Measurements from ENCODE around the gene FBLN2. TPM values are rescaled to one million over a fixed set of nuclear protein-coding genes. Genes with fewer than 3 reads are reported as not detected.

The FBLN2 gene
- polyA plus RNA-seq, 1 of the 3 experiments (the other 2 are of a cell fraction) = 5.2 TPM

- WGBS (ENCODE audit: low lambda C conversion rate) = 13% methylated on average over 25 of the region's 25 CpGs
These were observed 108.9 kb downstream of the FBLN2 start for GRCh38 chr3:13657660-13658435.

GRCh38 chr3:13658681-13659080 lies 109.8 kb downstream of the FBLN2 start:
- H4K20me1 ChIP-seq (ENCODE audit: insufficient read depth) = no peaks in the 10 kb centered on the region
- no peaks in the 10 kb centered on the region for H3K79me2 ChIP-seq (ENCODE audit: insufficient read depth)
- WGBS (ENCODE audit: low lambda C conversion rate) = 59% methylated on average over 8 of the region's 8 CpGs
- CTCF ChIA-PET = interaction anchor here (0.5 to 24.4 kb wide), 49 partner anchors 8 to 566 kb away, joined by 3 to 979 read pairs (median 5); partner anchors contain the start of gene WNT7A
- H3K9me2 ChIP-seq = no peaks in the 10 kb centered on the region
- no peak overlapping the region for H3K4me2 ChIP-seq
- H3K27me3 ChIP-seq (ENCODE audit: insufficient read depth) = no peaks in the 10 kb centered on the region
- peaks cover 0 to 9% of the 10 kb centered on the region in 2 experiments; a peak in 1 of 4 replicates for H3K4me1 ChIP-seq (ENCODE audit: control insufficient read depth in 1 of 2, insufficient read depth in 2 of 2, low read depth in 1 of 2, low read length in 1 of 2)
- no peaks in the 10 kb centered on the region for H3K36me3 ChIP-seq (replicated peaks in 1 of 2; ENCODE audit: control insufficient read depth in 1 of 2, insufficient read depth in 2 of 2, low read length in 1 of 2)
- H3K9ac ChIP-seq = no peak overlapping the region
- no peaks in the 10 kb centered on the region for H3F3A ChIP-seq (replicated peaks; ENCODE audit: insufficient read depth)
- H3K9me3 ChIP-seq = no peaks in the 10 kb centered on the region
- POLR2A ChIA-PET = no interaction called here
- TF ChIP-seq FOXM1 (IDR thresholded peaks at IDR 0.05; ENCODE audit: low read depth) = no peak
- no peak for TF ChIP-seq SIN3A (IDR thresholded peaks at IDR 0.05; ENCODE audit: borderline replicate concordance, low read depth, low read length)
- TF ChIP-seq EZH2phosphoT487 (IDR thresholded peaks at IDR 0.05; ENCODE audit: borderline replicate concordance, low read depth) = no peak
- no peak for TF ChIP-seq GABPA (IDR thresholded peaks at IDR 0.05; ENCODE audit: low read depth)
- TF ChIP-seq NFIC (IDR thresholded peaks at IDR 0.05; ENCODE audit: borderline replicate concordance) = no peak
- TF ChIP-seq, protein P1, sequence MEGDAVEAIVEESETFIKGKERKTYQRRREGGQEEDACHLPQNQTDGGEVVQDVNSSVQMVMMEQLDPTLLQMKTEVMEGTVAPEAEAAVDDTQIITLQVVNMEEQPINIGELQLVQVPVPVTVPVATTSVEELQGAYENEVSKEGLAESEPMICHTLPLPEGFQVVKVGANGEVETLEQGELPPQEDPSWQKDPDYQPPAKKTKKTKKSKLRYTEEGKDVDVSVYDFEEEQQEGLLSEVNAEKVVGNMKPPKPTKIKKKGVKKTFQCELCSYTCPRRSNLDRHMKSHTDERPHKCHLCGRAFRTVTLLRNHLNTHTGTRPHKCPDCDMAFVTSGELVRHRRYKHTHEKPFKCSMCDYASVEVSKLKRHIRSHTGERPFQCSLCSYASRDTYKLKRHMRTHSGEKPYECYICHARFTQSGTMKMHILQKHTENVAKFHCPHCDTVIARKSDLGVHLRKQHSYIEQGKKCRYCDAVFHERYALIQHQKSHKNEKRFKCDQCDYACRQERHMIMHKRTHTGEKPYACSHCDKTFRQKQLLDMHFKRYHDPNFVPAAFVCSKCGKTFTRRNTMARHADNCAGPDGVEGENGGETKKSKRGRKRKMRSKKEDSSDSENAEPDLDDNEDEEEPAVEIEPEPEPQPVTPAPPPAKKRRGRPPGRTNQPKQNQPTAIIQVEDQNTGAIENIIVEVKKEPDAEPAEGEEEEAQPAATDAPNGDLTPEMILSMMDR (IDR thresholded peaks at IDR 0.05) = no peak
- no peak for TF ChIP-seq NRF1 (IDR thresholded peaks at IDR 0.05; ENCODE audit: low read depth, low read length)
- no peak for TF ChIP-seq IRF3 (IDR thresholded peaks at IDR 0.05; ENCODE audit: low read depth, low read length)
- TF ChIP-seq FOSL2 (IDR thresholded peaks at IDR 0.05; ENCODE audit: borderline replicate concordance, low read depth) = no peak
- TF ChIP-seq EP300 (IDR thresholded peaks at IDR 0.05; ENCODE audit: borderline replicate concordance in 1 of 2, low read depth in 1 of 2, low read length in 1 of 2) = no peak
- no peak for TF ChIP-seq GATA2 (CRISPR knock-in tag; IDR thresholded peaks at IDR 0.05)
- no peak overlapping the region for H3K27ac ChIP-seq (ENCODE audit: low read depth in 2 of 2, low read length in 1 of 2)
- no peak for DNase-seq
- H3K4me3 ChIP-seq (ENCODE audit: low read depth in 2 of 2, low read length in 1 of 2) = no peak overlapping the region
- H2AFZ ChIP-seq (ENCODE audit: low read depth) = no peak overlapping the region

More at GRCh38 chr3:13657660-13658435, 108.9 kb downstream of the FBLN2 start:
- Histone ChIP-seq H3K4me3 (ENCODE audit: low read depth in 2 of 2, low read length in 1 of 2) (peak overlapping the region in 1 of 2 experiments; percentile 26; a peak in 1 of 4 replicates), H3K36me3 (replicated peaks in 1 of 2; ENCODE audit: control insufficient read depth in 1 of 2, insufficient read depth in 2 of 2, low read length in 1 of 2) (no peaks in the 10 kb centered on the region), H3K4me1 (ENCODE audit: control insufficient read depth in 1 of 2, insufficient read depth in 2 of 2, low read depth in 1 of 2, low read length in 1 of 2) (peaks cover 0 to 9% of the 10 kb centered on the region in 2 experiments; a peak in 1 of 4 replicates), H3K27ac (ENCODE audit: low read depth in 2 of 2, low read length in 1 of 2) (no peak overlapping the region), H3K9me2 (no peaks in the 10 kb centered on the region), H3F3A (replicated peaks; ENCODE audit: insufficient read depth) (no peaks in the 10 kb centered on the region), H3K9ac (no peak overlapping the region), H3K79me2 (ENCODE audit: insufficient read depth) (no peaks in the 10 kb centered on the region), H3K9me3 (no peaks in the 10 kb centered on the region), H3K4me2 (peak overlapping the region; percentile 38; the same call in 1 of the 2 replicates), H4K20me1 (ENCODE audit: insufficient read depth) (no peaks in the 10 kb centered on the region), H3K27me3 (ENCODE audit: insufficient read depth) (no peaks in the 10 kb centered on the region), H2AFZ (ENCODE audit: low read depth) (no peak overlapping the region)
- TF ChIP-seq SMC3 (IDR thresholded peaks at IDR 0.05; ENCODE audit: low read depth, low read length) = peak; percentile 84
- TF ChIP-seq FOXM1 (IDR thresholded peaks at IDR 0.05; ENCODE audit: low read depth) = no peak
- no peak for TF ChIP-seq GATA2 (CRISPR knock-in tag; IDR thresholded peaks at IDR 0.05)
- peak; percentile 85 for TF ChIP-seq RAD21 (IDR thresholded peaks at IDR 0.05; ENCODE audit: low read length)
- no peak for TF ChIP-seq RXRA (IDR thresholded peaks at IDR 0.05; ENCODE audit: borderline replicate concordance, low read depth)
- no peak for TF ChIP-seq YY1 (IDR thresholded peaks at IDR 0.05; ENCODE audit: low read depth)
- no peak for TF ChIP-seq GABPA (IDR thresholded peaks at IDR 0.05; ENCODE audit: low read depth)
- no peak for TF ChIP-seq MEF2A (IDR thresholded peaks at IDR 0.05; ENCODE audit: borderline replicate concordance, low read depth)
- TF ChIP-seq, protein P1 (IDR thresholded peaks at IDR 0.05) = peak; percentile 73
- peak; percentile 92 for DNase-seq
- ChIA-PET POLR2A (no interaction called here), CTCF (interaction anchor here (0.5 to 24.4 kb wide), 66 partner anchors 9 to 566 kb away, joined by 3 to 979 read pairs (median 4); partner anchors contain the start of gene WNT7A)

Measured in SK-N-SH (cell line).